ENCODE data around the gene GLS.
"Not testable (repeated sequence)": the region's sequence is repeated elsewhere in the genome, so short reads cannot be mapped to it uniquely, and the experiment has no call there.

The GLS gene

GRCh38 chr2:190929919-190930318 lies 49.3 kb downstream of the GLS start:
- DNase-seq (ENCODE audit: extremely low read depth in 1 of 2, low read depth in 1 of 2) = no peak

- DNase-seq (ENCODE audit: extremely low read depth in 1 of 2, low read depth in 1 of 2) = no peak
Measured at GRCh38 chr2:190930411-190930810, 49.8 kb downstream of the GLS start.

GRCh38 chr2:190932514-190932913 lies 51.9 kb downstream of the GLS start:
- no peak for DNase-seq (ENCODE audit: extremely low read depth in 1 of 2, low read depth in 1 of 2)

GRCh38 chr2:190933361-190933760 lies 52.7 kb downstream of the GLS start:
- DNase-seq (ENCODE audit: extremely low read depth in 1 of 2, low read depth in 1 of 2) = no peak

GRCh38 chr2:190935054-190935453 lies 54.4 kb downstream of the GLS start:
- DNase-seq (ENCODE audit: extremely low read depth in 1 of 2, low read depth in 1 of 2) = no peak

- no peak for DNase-seq (ENCODE audit: extremely low read depth in 1 of 2, low read depth in 1 of 2)
Measured at GRCh38 chr2:190938771-190939335, 58.2 kb downstream of the GLS start.

- DNase-seq (ENCODE audit: extremely low read depth in 1 of 2, low read depth in 1 of 2) = no peak
Measured at GRCh38 chr2:190940454-190940853, 59.8 kb downstream of the GLS start.

- DNase-seq (ENCODE audit: extremely low read depth in 1 of 2, low read depth in 1 of 2) = no peak
Measured at GRCh38 chr2:190941571-190941970, 61.0 kb downstream of the GLS start.

GRCh38 chr2:190942697-190943096 lies 62.1 kb downstream of the GLS start:
- no peak for DNase-seq (ENCODE audit: extremely low read depth in 1 of 2, low read depth in 1 of 2)

GRCh38 chr2:190943706-190944105 lies 63.1 kb downstream of the GLS start:
- DNase-seq (ENCODE audit: extremely low read depth in 1 of 2, low read depth in 1 of 2) = no peak

- DNase-seq (ENCODE audit: extremely low read depth in 1 of 2, low read depth in 1 of 2) = no peak
Measured at GRCh38 chr2:190947141-190947540, 66.5 kb downstream of the GLS start.

- DNase-seq (ENCODE audit: extremely low read depth in 1 of 2, low read depth in 1 of 2) = no peak
Measured at GRCh38 chr2:190947711-190948251, 67.2 kb downstream of the GLS start.

GRCh38 chr2:190948671-190949070 lies 68.0 kb downstream of the GLS start:
- DNase-seq (ENCODE audit: extremely low read depth in 1 of 2, low read depth in 1 of 2) = no peak

GRCh38 chr2:190950566-190950991 lies 70.0 kb downstream of the GLS start:
- DNase-seq (ENCODE audit: extremely low read depth in 1 of 2, low read depth in 1 of 2) = no peak

GRCh38 chr2:190953257-190953656 lies 72.6 kb downstream of the GLS start:
- DNase-seq (ENCODE audit: extremely low read depth in 1 of 2, low read depth in 1 of 2) = no peak

GRCh38 chr2:190959911-190960788 lies 79.5 kb downstream of the GLS start:
- no peak for DNase-seq (ENCODE audit: extremely low read depth in 1 of 2, low read depth in 1 of 2)

- not testable (repeated sequence) for DNase-seq (ENCODE audit: extremely low read depth in 1 of 2, low read depth in 1 of 2)
Measured at GRCh38 chr2:190961117-190961516, 80.5 kb downstream of the GLS start.

GRCh38 chr2:190961918-190962487 lies 81.4 kb downstream of the GLS start:
- no peak for DNase-seq (ENCODE audit: extremely low read depth in 1 of 2, low read depth in 1 of 2)

- no peak for DNase-seq (ENCODE audit: extremely low read depth in 1 of 2, low read depth in 1 of 2)
Measured at GRCh38 chr2:190963088-190963487, 82.5 kb downstream of the GLS start.

- DNase-seq (ENCODE audit: extremely low read depth in 1 of 2, low read depth in 1 of 2) = no peak
Measured at GRCh38 chr2:190964170-190964795, 83.7 kb downstream of the GLS start.

- no peak for DNase-seq (ENCODE audit: extremely low read depth in 1 of 2, low read depth in 1 of 2)
Measured at GRCh38 chr2:190965580-190966222, 85.1 kb downstream of the GLS start.

All from activated CD8-positive, alpha-beta memory T cell treated with anti-CD3 and anti-CD28 coated beads for 1 hour (primary cell).